ENCODE results near the gene CELA2A. TPM values are rescaled to one million over a fixed set of nuclear protein-coding genes. Genes with fewer than 3 reads are reported as not detected.
A peak's percentile ranks its signal among the peaks of the same experiment; 100 is the strongest.

The CELA2A gene
- not detected in 2 replicates for polyA plus RNA-seq (2012; rRNA removed)
- not detected in 2 replicates for polyA plus RNA-seq (2012; cell fraction: cytosol; rRNA removed)
- not detected in 2 replicates for polyA plus RNA-seq (2012; cell fraction: nucleus; rRNA removed)

DNA sequence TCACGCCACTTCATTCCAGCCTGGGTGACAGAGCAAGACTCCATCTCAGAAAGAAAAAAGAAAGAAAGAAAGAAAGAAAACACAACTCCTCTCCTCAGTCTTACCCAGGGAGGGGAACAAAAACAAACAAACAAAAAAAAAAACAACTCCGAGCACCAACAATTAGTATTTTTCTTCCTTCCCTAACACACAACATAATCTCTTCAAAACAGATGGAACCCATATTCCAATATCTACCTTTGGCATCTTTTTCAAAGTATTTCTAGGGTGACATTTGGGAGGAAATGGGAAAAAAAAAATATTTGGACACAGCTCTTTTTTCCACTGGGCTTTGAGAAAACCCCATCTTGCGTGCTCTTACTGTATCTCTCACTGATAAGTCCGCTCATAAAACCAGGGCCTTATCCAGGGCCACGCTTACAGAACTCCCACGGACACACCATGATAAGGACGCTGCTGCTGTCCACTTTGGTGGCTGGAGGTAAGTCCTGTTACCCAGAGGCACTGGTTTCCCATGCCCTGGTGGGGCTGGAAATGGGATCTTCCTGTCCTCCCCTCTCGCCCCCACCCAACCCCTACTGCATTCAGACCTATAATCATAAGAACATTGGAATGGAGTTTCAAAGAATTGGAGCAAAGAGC, at the start of gene CELA2A:
TSS of gene CELA2A (plus strand) at position 420 of the 642 bp plus-strand sequence. CDS start at position 442, 22 bp downstream.
- no peak within 1 kb of the TSS for H3K9ac ChIP-seq
- H3K9me3 ChIP-seq = no peaks in the 10 kb centered on the region
- no peaks in the 10 kb centered on the region for H4K20me1 ChIP-seq (ENCODE audit: insufficient read depth)
- H3K27ac ChIP-seq (ENCODE audit: low read depth in 2 of 2, low read length in 1 of 2) = no peak within 1 kb of the TSS
- no peaks in the 10 kb centered on the region for H3F3A ChIP-seq (replicated peaks; ENCODE audit: insufficient read depth)
- H3K79me2 ChIP-seq (ENCODE audit: insufficient read depth) = no peaks in the 10 kb centered on the region
- WGBS (ENCODE audit: low lambda C conversion rate) = 92% methylated on average over 8 of the region's 8 CpGs
- TF ChIP-seq MXI1 (IDR thresholded peaks at IDR 0.05; ENCODE audit: low read depth, low read length) (no peak), NRF1 (IDR thresholded peaks at IDR 0.05; ENCODE audit: low read depth, low read length) (no peak), FOXJ3 (CRISPR knock-in tag; IDR thresholded peaks at IDR 0.05) (no peak), RAD21 (IDR thresholded peaks at IDR 0.05; ENCODE audit: low read length) (no peak), EZH2phosphoT487 (IDR thresholded peaks at IDR 0.05; ENCODE audit: borderline replicate concordance, low read depth) (no peak), NFIC (IDR thresholded peaks at IDR 0.05; ENCODE audit: borderline replicate concordance) (no peak)
- TF ChIP-seq, protein P1, sequence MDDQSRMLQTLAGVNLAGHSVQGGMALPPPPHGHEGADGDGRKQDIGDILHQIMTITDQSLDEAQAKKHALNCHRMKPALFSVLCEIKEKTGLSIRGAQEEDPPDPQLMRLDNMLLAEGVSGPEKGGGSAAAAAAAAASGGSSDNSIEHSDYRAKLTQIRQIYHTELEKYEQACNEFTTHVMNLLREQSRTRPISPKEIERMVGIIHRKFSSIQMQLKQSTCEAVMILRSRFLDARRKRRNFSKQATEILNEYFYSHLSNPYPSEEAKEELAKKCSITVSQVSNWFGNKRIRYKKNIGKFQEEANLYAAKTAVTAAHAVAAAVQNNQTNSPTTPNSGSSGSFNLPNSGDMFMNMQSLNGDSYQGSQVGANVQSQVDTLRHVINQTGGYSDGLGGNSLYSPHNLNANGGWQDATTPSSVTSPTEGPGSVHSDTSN (IDR thresholded peaks at IDR 0.05) = no peak
- no peaks in the 10 kb centered on the region for H3K9me2 ChIP-seq
- H3K4me1 ChIP-seq (ENCODE audit: control insufficient read depth in 1 of 2, insufficient read depth in 2 of 2, low read depth in 1 of 2, low read length in 1 of 2) = peaks cover 5 to 8% of the 10 kb centered on the region in 2 experiments; a peak in 2 of 4 replicates
- H3K4me2 ChIP-seq = no peak within 1 kb of the TSS
- CTCF ChIA-PET = no interaction called here
- H3K27me3 ChIP-seq (ENCODE audit: insufficient read depth) = no peaks in the 10 kb centered on the region
- POLR2A ChIA-PET = no interaction called here
- no peak for DNase-seq
- H3K36me3 ChIP-seq (replicated peaks in 1 of 2; ENCODE audit: control insufficient read depth in 1 of 2, insufficient read depth in 2 of 2, low read length in 1 of 2) = no peaks in the 10 kb centered on the region
- H2AFZ ChIP-seq (ENCODE audit: low read depth) = no peak within 1 kb of the TSS
- no peak within 1 kb of the TSS for H3K4me3 ChIP-seq (ENCODE audit: low read depth in 2 of 2, low read length in 1 of 2)

DNA sequence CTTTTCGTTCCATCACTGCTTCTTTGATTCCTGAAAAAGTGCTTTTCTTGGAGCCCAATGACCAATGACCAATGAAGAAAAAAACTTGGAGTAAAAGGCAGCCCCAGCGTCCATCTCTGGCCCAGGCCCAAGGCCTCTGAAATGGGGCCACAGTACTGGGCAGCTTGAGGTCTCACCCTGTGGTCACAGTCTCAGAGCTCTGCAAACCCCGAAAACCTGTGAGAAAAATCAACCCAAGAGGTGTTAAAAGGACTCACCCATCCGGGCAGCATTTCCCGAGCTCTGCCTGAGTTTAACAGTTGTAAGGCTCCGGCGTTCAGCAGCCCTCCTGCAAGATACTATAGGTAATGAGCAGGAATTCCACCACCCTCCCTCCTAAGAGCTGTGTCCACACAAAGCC, 49.0 kb upstream of the CELA2A start:
- H3K4me1 ChIP-seq (ENCODE audit: control insufficient read depth in 1 of 2, insufficient read depth in 2 of 2, low read depth in 1 of 2, low read length in 1 of 2) = peaks cover 30 to 36% of the 10 kb centered on the region in 2 experiments; a peak in 3 of 4 replicates
- peaks cover 14% of the 10 kb centered on the region for H4K20me1 ChIP-seq (ENCODE audit: insufficient read depth)
- H3K9me3 ChIP-seq = no peaks in the 10 kb centered on the region
- POLR2A ChIA-PET = no interaction called here
- H3K27me3 ChIP-seq (ENCODE audit: insufficient read depth) = no peaks in the 10 kb centered on the region
- H3F3A ChIP-seq (replicated peaks; ENCODE audit: insufficient read depth) = peaks cover 20% of the 10 kb centered on the region
- H3K4me3 ChIP-seq (ENCODE audit: low read depth in 2 of 2, low read length in 1 of 2) = no peak overlapping the region
- DNase-seq = no peak
- CTCF ChIA-PET = interaction anchor here (0.7 to 3.0 kb wide), 4 partner anchors 9 to 260 kb away, joined by 3 to 10 read pairs (median 3); no protein-coding TSS in a partner anchor
- peak overlapping the region; percentile 57 for H3K4me2 ChIP-seq
- H3K79me2 ChIP-seq (ENCODE audit: insufficient read depth) = peaks cover 26% of the 10 kb centered on the region
- 42% methylated on average over 2 of the region's 7 CpGs for WGBS (ENCODE audit: low lambda C conversion rate)
- H2AFZ ChIP-seq (ENCODE audit: low read depth) = no peak overlapping the region
- TF ChIP-seq EZH2phosphoT487 (IDR thresholded peaks at IDR 0.05; ENCODE audit: borderline replicate concordance, low read depth) (no peak), YY1 (IDR thresholded peaks at IDR 0.05; ENCODE audit: low read depth) (no peak), SMC3 (IDR thresholded peaks at IDR 0.05; ENCODE audit: low read depth, low read length) (no peak), ELF1 (IDR thresholded peaks at IDR 0.05) (no peak)
- H3K9me2 ChIP-seq = no peaks in the 10 kb centered on the region
- H3K27ac ChIP-seq (ENCODE audit: low read depth in 2 of 2, low read length in 1 of 2) = peak overlapping the region in 1 of 2 experiments; percentile 77; a peak in 2 of 4 replicates
- H3K9ac ChIP-seq = peak overlapping the region; percentile 9; the same call in 1 of the 2 replicates
- H3K36me3 ChIP-seq (replicated peaks in 1 of 2; ENCODE audit: control insufficient read depth in 1 of 2, insufficient read depth in 2 of 2, low read length in 1 of 2) = no peaks in the 10 kb centered on the region

Data from SK-N-SH (cell line).